Measurements from ENCODE around the gene RUNX1.

Gene RUNX1

DNA sequence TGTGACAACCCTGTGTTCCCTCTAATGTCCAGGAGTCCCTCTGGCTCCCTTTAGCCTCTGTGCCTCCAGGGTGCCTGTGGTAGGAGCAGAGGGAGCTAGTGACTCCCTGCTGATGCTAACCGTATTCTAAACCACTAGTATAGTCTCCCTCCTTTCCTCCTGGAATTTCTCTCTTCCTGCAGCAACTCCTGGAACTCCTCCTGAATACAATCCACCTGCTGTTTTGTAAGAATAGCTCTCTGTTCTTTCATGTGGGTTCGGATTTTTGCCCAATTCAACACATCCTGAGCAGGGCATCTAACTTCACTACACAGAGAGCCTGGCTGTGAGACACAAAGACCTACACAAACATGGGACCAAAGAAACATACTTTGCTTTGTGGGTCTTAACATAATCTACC, 107.9 kb downstream of the RUNX1 start:
- DNase-seq: no peak

DNA sequence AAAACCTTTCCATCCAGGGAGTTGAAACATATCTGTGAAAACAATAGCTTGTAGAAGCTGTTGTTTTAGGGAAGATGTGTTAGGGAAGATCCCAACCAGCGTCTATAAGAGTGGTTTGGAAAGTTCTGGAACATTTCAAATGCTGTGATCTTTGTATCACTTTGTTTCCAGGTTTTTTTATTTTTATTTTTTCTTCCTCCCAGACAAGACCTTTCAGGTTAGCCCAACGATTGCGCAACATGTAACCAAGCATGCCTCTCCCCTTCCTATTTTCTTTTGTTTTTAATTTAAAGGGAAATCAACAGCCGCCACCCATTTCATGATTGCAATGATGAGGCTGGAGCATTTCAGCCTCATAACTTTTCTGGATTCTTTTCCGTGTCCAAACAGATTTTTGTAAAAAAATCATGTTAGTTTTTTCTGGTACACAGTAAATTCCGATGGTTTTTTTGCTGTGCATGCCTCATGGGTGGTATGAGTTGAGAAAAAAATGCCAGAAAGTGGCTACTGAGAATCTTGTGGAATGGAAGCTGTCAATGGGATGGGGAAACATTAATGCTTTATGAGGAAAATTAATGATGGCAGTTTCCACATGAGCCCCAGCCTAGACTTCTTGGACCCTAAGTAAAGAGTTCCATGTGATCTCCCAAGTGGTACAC, 109.3 kb downstream of the RUNX1 start:
- no peak for DNase-seq

DNA sequence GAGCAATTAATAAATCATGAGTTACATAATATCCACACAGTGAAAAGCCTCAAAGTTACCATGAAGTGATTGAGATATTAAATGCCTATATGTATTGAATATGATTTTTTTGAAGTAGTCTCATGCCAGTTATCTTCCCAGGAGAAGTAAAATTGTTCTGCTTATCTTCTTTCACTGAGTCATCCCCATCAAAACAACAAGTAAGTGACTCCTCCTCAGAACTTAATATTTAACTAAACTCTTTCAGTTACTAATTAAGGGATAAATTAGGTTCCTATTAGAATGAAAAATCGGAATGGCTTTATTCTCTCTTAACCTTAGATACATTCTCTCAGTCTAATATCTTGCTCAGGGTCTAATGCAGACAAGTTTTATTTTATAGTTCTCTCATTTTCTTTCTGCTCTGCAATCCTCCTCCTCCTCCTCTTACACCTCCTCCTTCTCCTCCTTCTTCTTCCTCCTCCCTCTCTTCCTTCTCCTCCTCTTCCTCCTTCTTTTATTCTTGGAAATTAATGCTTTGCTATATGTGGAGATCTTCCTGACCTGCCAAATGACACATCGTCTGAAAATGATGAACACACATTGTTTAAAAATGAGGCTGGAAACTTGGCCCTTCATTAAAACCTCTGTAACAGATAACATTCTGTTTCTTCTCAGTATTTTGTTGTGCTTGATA, 110.9 kb downstream of the RUNX1 start:
- no peak for DNase-seq

DNA sequence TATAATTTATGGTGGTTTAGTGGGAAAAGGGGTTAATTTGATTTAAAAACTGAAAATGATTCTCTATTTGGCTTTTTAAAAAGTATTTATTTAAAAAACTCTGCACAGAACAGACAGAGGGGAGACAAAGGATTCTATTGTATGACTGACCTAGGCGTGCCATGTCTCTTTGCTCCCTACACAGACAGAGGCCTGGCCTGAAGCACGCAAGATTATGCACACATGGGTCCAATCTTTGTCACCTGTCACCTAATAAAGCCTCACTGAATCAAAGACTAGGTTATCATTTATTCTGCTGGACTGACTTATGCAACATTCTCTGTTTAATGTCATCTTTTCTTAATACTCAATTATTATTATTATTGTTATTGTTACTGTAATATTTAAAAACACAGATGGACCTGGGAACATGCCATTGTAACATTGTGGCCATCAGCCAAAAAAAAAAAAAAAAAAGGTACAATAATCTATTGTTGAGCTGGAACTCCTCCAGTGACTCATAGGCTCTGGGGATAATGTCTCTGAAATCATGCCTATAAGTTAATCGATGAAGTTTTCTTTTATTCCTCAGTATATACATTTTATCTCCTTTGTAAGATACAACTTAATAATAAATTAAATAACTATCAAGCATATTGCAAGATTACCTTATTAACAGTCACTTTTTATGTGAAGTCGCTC, 112.1 kb downstream of the RUNX1 start:
- no peak for DNase-seq

DNA sequence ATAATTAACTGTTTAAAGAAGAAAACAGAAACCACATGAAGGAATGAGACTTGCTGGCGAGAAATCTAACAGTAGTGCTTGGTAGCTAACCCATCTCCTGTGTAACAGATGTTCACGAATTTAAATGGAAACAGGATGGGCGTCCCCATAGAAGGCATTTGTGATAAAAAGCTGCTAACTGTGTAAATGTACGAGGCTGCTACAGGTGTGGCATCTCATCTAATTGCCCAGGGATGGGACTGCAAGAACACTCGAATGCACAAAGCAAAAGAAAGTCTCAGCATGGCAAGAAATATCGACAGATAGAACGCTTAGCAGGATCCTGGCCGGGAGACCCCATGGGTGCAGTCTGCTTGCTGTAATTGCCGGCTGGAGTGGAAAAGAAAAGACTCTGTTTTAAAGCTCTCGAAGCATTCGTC, 112.7 kb downstream of the RUNX1 start:
- no peak for DNase-seq

DNA sequence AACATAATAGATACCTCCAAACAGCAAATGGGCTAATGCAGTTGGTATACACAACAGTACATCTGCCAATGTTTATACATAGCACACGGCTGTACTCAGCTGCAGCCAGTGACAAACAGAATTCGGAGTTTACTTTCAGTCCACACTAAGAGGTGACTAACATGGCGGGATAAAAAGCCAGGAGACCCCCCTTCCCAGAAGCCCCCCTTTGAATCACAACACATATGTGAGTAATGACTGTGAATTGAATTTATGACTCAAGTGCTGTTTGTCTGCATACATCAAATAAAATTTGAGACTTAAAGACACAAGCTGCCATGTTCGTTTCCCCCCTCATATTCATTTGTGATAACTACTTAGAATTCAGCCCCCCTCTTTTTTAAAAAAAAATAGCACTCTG, 113.2 kb downstream of the RUNX1 start:
- no peak for DNase-seq

DNA sequence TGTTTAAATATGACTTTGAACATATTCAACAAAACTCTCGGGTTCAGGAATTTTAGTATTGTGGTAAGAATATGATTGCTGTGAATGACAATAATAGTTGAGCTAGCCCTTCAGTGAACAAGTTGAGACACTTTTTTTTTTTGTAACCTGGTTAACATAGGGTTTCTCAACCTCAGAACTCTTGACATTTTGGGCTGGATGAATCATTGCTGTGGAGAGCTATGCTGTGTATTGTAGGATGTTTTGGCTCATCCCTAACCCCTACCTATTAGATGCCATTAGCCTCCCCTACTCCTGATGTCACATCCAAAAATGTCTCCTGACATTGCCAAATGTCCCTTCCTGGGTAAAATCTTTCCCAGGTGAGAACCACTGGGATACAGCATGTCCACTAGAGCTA, 113.7 kb downstream of the RUNX1 start:
- no peak for DNase-seq

DNA sequence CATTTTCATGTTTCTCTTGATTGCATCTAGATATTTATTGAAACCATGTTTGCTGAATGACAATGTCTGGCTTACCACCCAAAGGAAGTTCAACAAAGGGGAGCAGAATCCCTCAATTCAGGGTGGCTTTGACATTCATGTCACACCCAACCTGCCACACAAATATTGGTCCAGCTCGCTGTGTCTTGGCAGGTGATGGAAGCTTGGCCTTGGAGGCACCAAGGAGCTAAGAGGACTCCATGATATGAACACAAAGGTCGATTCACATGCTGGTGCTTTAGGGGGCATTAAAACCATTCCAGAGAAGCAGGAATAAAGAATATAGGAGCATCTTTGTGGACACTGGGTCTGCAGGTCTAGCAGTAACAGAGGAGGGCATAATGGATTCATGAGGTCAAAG, 114.8 kb downstream of the RUNX1 start:
- no peak for DNase-seq

DNA sequence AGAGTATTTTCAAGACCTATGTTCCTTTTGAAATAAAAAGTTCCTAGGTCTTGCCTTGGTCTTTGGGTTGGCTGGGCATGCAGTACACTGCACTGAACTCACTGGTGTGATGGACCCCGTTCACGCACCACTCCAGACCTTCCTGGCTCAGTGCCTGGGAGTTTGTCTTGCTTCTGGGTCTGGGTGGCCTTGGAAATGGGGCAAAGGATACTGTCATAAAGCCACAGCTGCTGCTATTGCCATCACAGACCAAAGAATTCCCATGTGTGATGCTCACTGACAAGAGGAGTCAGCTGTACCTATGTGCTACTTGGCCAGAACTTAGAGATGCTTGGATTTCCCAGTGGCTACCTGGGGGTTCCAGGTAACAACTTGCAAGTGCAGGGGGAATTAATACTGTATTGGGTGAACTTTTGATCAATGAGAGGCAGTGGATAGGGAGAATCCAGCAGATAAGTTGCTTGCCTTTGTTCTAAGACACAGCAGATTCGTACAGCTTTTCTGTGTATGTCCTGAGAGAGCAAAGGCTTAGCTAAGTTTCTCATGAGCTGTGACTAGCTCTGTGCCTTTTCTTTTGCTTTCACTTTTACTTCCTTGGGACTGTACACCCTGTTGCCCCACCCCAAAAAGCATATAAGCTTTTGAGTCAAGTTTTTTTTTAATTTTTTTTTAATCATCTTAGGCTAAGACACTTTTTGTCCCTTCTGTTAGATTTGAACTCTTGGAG, 115.3 kb downstream of the RUNX1 start:
- DNase-seq: no peak

DNA sequence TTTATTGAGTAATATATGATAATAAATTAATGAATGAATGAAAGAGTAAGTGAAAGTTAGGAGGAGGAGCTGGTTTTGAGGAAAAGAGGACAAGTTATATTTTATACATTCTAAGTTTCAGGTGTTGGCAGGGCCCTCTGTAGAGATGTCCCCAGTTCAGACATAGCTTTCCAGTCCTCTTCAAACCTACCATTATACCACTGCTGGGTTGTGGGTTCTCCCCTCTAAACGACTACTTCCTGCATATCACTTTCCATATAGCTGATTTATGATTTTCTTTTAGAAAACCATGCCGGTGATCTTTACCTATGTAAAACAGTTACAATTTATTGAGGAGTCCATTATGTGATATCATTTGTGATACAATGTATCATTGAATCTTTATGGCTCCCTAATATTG, 116.9 kb downstream of the RUNX1 start:
- DNase-seq: no peak

DNA sequence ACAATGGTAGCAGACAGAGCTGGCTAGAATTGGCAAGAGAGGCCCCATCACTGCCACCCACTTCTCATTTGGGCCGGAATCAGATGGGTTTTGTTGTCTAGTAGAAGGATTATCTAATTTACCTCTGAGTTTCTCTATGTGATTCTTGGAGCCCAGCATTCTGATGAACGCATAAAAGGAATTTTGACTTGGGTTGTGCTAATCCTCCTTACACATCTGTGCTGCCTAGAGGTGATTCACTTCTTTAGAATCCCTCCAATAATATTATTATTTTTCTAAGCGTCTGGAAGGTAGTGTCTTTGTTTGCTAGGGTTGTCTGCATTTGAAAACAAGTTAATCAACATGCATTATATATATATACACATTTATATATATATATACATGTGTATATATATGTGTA, 118.1 kb downstream of the RUNX1 start:
- no peak for DNase-seq

DNA sequence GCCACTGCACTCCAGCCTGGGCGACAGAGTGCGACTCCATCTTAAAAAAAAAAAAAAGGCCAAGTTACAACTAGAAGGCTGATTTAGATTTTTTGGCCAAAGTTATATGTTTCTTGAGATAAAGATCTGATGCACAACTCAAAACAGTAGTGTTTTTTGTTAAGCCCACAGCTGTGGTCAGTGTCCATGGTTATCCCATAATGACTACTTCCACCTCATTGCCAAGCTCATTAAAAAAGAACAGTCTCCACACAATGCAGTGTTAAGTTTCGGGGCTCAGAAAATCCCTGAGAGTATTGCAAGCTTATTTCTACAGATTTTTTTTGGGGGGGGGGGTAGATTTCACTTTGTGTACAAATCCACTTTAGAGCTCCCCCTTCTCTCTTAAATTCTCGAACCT, 120.5 kb downstream of the RUNX1 start:
- no peak for DNase-seq

DNA sequence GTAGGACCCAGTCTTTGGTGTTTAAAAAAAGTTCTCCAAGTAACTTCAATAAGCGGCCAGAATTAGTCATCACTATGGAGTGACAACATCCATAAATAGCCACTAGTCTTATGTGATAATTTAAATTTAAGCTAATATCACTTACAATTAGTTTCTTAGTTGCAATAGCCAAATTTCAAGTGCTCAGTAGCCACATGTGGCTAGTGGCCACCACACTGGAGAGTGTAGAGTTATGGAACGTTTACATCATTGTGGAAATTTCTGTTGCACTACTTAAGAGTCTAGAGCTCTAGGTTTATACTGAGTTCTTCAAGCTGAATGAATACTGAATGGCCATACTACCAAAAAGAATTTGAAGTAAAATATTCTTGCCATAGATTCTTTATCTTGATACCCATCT, 121.1 kb downstream of the RUNX1 start:
- no peak for DNase-seq

DNA sequence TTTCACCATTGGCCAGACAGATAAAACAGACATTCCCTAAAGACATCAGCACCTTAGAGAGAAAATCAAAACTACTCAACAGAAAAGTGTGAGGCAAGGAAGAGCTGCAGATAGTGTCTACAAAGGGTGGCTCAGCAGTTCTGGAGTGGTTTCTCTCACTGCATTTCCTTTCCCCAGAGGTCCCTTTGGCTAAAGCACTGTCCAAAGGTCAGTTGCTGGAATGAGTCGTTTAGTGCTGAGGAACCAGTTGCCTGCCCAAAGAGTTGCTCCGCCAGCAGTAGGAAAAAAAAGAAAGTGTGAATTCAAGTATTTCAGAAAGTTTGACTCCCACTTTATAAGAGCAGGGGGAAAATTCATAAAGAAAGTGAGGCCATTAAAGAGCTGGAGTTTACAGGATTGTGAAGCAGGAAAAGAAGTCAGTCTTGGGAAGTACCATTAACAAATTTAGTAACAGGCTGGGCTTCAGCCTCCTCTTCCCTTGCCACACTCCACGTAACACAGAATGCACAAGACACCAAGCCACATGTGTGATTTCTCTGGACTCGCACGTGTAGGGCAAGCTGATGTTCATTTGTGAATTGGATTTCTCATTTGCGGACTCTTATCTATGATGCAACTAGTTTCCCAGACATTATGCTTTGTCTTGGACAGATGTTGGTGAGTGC, 122.2 kb downstream of the RUNX1 start:
- no peak for DNase-seq

DNA sequence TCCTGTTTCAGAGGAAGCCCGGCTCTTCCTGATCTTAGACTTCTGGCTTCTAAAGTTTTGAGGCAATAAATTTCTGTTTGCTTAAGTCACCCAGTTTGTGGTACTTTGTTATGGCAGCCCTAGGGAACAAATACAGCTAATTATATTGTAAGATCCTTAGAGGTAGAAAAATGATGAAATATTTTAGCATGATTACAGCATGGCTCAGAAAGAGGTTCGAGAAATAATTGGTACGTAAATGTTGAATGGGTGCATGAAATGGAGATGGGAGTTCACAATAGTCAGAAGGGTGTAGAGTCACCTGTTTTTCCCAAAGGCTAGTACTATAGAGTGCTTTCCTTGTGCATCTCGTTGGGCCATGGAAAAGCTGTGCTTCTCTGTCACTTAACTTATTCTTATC, 123.5 kb downstream of the RUNX1 start:
- no peak for DNase-seq

DNA sequence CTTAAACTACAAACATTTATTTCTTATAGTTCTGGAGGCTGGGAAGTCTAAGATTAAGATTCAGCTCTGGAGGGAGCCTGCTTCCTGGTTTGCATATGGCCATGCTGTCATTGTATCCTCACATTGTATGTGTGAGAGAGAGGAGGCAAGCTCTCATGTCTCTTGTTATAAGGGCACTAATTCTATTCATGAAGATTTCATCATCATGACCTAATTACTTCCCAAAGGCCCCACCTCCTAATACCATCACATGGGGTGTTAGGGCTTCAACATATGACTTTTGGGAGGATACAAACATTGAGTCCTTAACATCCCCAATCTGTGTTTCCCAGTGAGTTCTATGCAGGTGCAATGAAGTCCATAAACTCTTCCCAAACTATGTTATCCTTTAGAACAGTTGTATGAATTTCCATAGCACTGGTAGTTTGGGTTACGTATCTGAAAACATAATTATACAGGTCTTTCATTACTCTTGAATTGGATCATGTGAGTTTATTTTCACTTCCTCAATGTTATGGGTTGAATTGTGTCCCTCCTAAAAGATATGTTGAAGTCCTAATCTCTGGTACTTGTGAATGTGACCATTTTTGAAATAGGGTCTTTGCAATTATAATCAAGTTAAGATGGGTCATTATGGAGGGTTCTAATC, 124.2 kb downstream of the RUNX1 start:
- no peak for DNase-seq

DNA sequence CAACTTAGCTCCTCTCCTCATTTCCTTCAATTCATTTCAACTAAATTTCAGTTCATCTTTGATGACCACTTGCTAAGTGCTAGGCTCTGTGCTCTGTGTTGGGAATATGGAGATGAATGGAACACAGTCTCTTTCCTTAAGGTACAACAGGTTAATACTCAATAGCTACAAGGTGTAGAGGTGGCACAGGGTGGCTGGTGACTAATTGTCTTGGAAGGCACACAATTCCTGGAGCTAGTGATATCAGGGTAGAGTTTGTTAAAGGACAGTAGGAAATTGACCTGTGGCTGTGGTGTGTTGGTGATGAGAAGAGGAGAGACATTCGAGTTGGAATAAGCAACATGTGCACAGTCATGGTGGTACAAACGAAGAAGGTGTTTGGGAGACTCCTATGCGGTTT, 124.9 kb downstream of the RUNX1 start:
- no peak for DNase-seq

DNA sequence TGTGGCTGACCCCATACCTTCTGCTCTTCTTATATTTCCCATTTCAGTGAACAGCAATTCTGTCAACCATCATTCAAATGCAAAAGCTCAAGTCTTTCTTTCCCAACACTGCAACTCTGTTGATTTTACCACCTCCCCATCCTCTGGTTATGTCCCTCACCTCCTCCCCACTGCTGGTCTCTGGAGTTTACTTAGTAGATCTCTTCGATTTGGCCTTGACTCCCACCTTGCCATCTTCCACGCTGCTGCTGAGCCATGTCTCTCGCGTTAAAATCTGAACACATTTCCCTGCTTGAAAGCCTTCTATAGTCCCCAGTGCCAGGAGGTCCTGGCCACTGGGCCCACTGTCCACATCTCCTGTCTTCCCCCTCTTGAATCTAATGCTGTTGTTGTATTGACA, 125.5 kb downstream of the RUNX1 start:
- DNase-seq: no peak

DNA sequence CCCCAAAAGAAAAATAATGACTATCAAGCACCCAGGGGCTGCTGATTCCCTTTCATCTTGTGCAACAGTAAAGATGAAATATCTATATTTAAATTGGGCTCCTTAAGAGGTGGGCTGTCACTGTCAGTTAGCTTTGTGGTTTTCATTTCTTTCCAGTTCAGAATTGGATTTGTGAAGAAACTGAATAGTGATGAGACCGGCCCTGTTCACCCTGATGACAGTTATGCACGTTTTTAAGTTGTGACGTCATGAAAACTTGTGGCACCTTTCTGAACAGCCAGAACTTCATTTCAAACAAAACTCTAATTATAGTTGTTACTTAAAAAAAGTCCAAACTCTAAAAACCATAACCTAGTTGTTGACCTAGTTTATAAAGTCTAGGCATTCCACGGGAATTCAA, 125.9 kb downstream of the RUNX1 start:
- no peak for DNase-seq

DNA sequence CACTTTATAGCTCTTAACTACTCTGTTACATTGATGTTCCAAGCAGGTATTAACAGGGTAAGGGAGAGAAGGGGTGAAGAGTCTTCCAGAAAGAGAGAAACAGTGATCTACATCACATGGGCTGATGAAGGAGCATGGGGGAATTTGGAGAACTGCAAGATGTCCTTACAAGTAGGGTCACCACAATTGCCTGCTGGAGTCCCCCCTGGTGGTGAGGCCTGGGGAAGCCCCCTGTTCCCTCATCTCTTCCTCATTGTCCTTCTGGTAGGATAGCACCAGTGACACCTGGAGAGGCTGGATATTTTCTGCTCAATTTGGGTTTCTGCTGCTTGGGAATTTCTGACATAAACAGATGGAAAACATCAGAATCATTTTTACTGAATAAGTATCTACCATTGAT, 126.6 kb downstream of the RUNX1 start:
- DNase-seq: no peak

DNA sequence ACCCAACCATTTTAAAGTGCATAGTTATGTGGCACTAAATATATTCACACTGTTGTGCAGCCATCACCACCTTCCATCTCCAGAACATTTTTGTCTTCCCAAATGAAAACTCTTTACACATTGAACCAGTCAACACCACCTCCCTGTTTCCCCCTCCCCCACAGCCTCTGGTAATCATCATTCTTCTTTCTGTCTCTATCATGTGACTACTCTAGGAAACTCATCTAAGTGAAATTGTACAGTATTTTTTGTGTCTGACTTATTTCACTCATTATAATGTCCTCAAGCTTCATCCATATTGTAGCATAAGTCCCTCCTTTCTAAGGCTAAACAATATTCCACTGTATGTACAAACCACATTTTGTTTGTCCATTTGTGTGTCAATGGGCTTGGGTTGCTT, 128.0 kb downstream of the RUNX1 start:
- DNase-seq: no peak

DNA sequence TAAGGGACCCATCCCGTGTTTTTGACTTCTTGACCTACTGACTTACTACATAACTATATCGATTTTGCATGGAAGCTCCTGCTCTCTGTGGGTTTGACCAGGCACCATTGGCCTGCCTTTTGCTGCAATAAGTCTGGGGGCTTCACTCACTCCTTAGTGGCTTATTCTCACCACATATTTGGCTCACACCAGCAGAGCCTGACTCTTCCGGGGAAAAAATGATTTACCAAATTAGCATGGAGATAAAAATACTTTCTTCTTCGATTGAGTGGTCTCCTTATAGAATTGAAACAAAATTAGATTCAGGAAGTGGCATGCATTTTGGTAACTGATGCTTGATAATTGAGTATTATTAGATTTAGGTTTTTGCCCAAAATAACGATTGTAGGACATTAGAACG, 129.7 kb downstream of the RUNX1 start:
- no peak for DNase-seq

DNA sequence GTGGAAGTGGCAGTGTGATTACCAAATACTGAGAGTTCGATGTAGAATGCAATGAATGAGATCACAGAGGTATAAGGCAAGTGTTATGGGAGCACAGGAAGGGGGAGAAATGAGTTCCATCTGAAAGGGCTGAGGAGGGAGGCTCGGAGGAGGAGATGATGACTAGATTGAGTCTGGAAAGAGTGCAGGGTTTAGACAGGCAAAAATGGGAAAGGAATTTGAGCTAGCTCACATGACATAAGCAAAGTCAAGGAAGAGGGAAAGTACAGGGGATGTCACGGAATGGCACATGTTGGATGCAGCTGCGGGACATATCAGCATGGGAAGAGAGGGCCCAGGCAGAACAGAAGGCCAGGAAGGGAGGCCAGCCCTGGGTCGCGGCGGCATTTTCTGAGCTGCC, 132.7 kb downstream of the RUNX1 start:
- no peak for DNase-seq

Measured in activated CD4-positive, CD25-positive, alpha-beta regulatory T cell treated with anti-CD3 and anti-CD28 coated beads, Interleukin-2, amount 50 U/mL, for 72 hours (primary cell).